IPS-15b (cell line): Measurements from ENCODE around the gene CCL28.
"Not testable (repeated sequence)": the region's sequence is repeated elsewhere in the genome, so short reads cannot be mapped to it uniquely, and the experiment has no call there.

Experiments
- H3K27me3 ChIP-seq: one replicate; pipeline ENCODE4 v1.6.1; 2013; ENCODE audit warnings: low read length; ENCODE audit not compliant: control insufficient read depth, insufficient read depth
- H3K36me3 ChIP-seq: one replicate; pipeline ENCODE4 v1.6.1; 2013; ENCODE audit warnings: low read length; ENCODE audit not compliant: control insufficient read depth, insufficient read depth
- H3K4me1 ChIP-seq: one replicate; pipeline ENCODE4 v1.6.1; 2013; ENCODE audit warnings: mild to moderate bottlenecking, low read length; ENCODE audit not compliant: control insufficient read depth, insufficient read depth
- H3K4me3 ChIP-seq: one replicate; pipeline ENCODE4 v1.5.1; 2013; ENCODE audit warnings: low read depth, low read length
- H3K9ac ChIP-seq: one replicate; pipeline ENCODE4 v1.6.1; 2013; ENCODE audit warnings: low read depth, mild to moderate bottlenecking, low read length
- H3K9me3 ChIP-seq: one replicate; pipeline ENCODE4 v1.6.1; 2013; ENCODE audit warnings: mild to moderate bottlenecking, low read length; ENCODE audit not compliant: control insufficient read depth, insufficient read depth

CCL28 gene, protein sequence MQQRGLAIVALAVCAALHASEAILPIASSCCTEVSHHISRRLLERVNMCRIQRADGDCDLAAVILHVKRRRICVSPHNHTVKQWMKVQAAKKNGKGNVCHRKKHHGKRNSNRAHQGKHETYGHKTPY

DNA sequence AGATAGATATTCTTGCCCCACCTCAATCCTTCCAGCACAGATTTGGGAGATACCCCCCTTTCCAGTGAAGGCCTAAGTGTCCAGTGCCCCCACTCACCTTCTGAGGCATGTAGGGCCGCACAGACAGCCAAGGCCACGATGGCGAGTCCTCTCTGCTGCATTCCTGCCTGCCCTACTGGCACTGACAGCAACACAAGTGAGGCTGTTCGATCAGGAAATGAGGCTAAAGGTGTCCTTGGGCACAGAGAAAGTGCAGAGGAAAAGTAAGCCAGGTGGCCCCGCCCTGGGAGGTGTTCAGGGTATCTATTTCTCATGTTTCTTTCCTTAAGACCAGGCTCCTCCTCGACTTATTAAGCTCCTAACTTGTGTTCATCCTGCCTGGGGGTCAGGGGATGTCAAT lies at the start of gene CCL28:
TSS of gene CCL28 (minus strand) at position 236 of the 400 bp plus-strand sequence. CDS start at position 161, 75 bp downstream.
- Histone ChIP-seq H3K4me3 (no peak within 1 kb of the TSS), H3K27me3 (no peaks in the 10 kb centered on the region), H3K9me3 (no peaks in the 10 kb centered on the region), H3K36me3 (no peaks in the 10 kb centered on the region), H3K4me1 (no peaks in the 10 kb centered on the region), H3K9ac (no peak within 1 kb of the TSS)

DNA sequence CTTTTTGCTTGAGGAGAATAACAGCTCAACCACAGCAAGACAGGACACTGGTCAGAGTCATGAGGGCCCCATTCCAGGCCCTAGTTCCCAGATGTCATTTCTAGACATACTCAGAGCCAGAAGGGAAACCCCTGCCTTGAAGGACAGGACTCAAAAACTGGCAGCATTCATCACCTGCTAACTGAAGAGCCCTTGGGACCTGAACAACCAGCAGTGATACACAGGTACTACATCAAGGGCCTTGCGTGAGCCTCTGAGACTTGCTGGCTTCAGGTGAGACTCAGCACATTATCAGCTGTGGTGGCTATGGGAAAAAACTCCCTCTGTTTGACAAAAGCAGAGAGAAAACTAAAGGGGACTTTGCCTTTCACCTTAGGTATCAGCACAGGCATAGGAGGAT lies 48.9 kb upstream of the CCL28 start:
- no peak overlapping the region for H3K9ac ChIP-seq
- no peak overlapping the region for H3K4me3 ChIP-seq
- no peaks in the 10 kb centered on the region for H3K9me3 ChIP-seq
- H3K36me3 ChIP-seq: no peaks in the 10 kb centered on the region
- no peaks in the 10 kb centered on the region for H3K4me1 ChIP-seq
- H3K27me3 ChIP-seq: no peaks in the 10 kb centered on the region

DNA sequence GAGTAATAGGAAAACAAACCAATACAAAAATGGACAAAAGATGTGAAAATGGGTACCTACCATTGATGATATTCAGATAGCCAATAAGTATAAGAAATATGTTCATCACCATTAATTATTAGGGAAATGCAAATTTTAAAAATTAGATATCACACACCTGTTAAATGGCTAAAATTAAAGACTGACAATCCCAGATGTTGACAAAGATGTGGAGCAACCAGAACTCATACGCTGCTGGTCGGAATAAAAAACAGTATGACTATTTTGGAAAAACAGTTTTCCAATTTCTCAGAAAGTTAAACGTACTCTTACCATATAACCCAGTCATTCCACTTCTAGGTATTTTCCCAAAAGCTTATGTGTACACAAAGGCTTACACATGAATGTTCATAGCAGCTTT lies 44.4 kb upstream of the CCL28 start:
- Histone ChIP-seq H3K9ac (no peak overlapping the region), H3K27me3 (no peaks in the 10 kb centered on the region), H3K9me3 (no peaks in the 10 kb centered on the region), H3K4me1 (no peaks in the 10 kb centered on the region), H3K4me3 (no peak overlapping the region), H3K36me3 (no peaks in the 10 kb centered on the region)

DNA sequence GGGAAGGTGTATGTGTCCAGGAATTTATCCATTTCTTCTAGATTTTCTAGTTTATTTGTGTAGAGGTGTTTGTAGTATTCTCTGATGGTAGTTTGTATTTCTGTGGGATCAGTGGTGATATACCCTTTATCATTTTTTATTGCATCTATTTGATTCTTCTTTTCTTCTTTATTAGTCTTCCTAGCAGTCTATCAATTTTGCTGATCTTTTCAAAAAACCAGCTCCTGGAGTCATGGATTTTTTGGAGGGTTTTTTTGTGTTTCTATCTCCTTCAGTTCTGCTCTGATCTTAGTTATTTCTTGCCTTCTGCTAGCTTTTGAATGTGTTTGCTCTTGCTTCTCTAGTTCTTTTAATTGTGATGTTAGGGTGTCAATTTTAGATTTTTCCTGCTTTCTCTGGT lies 29.4 kb upstream of the CCL28 start:
- H3K9ac ChIP-seq, H3K4me3 ChIP-seq, H3K36me3 ChIP-seq, H3K4me1 ChIP-seq, H3K27me3 ChIP-seq, H3K9me3 ChIP-seq: not testable (repeated sequence)

DNA sequence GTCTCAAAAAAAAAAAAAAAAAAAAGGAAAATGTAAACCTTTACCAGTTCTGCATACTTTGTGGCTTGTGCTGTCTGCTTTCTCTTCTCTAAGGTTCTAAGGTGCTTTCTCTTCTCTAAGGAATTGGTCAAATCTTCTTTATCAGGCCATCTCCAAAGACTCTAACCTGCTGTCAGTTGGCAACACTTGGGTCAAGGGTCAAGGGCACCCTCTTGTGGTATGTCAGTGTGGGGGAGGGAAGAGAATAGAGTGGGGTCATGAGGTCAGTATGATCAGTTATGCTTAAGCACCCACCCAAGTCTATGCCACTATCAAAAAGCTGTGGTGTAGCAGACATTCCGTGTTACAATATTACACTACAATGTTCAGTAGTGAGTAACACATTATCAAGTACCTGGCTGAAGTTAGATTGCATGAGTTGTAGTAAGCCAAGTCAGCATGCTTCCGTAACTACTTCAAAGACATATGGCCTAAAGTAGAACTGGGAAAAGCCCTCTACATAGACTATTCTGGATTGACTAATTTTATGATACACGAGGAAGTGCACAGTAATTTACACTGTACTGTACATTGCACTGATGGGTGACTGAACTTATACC lies 25.0 kb upstream of the CCL28 start:
- Histone ChIP-seq H3K36me3 (no peaks in the 10 kb centered on the region), H3K4me3 (no peak overlapping the region), H3K9me3 (no peaks in the 10 kb centered on the region), H3K27me3 (no peaks in the 10 kb centered on the region), H3K4me1 (no peaks in the 10 kb centered on the region), H3K9ac (no peak overlapping the region)

DNA sequence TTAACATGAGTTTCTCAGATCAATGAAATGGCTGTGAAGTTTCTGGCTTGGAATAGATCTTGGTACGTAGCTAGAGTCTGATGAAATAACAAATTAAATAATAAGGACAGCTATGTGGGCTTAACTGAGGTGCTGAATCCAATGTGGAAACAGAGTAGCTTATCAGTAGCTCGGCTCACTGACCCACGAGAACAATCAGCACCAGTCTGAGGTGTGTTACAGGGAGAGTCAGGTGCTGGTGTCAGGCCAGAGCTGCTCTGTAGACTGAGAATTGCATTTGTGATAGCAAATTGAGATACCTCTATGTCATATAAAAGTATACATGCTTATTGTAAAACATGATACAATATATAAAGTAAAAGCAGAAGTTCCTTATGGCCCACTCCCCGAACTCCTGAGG lies 21.2 kb upstream of the CCL28 start:
- Histone ChIP-seq H3K4me3 (no peak overlapping the region), H3K9me3 (no peaks in the 10 kb centered on the region), H3K4me1 (no peaks in the 10 kb centered on the region), H3K36me3 (no peaks in the 10 kb centered on the region), H3K9ac (no peak overlapping the region), H3K27me3 (no peaks in the 10 kb centered on the region)

DNA sequence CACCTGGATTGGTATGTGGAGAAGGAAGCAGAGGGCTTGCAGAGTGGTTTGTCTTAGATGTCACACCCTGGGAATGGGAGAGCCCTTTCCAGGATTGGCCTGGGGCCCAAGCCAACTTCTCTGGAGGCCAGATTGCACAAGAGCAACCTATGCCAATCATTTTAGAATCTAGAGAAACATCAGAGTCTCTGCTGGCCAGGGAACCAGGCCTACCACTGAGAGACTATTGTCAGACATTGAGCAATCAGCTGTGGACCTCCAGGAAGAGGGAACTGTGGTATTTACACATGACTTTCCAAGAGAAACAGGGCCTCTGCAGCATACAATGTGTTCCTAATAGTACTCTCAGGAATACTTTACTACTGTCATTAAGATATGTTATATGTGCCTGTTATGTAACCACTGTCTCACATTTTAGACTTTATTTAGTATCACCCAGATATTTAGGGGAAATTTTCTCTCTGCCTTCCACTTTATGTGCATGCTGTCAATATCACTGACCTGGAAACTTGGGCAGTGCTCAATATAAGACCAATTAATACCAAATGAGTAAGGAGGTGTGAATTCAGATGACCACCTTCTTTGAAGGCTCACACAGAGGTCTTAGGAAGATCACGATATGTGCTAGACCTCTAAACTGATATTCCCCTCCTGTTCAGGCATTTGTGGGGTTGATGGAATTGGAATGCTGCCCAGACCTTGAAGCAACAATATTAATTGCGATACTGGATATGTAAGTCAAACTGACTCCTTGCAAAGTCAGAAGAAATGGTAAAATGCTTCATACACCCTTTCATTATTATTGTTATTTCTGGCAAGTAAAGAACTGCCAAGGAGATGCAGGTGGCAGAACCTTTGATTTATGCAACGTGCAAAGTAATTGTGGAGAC lies 20.5 kb upstream of the CCL28 start:
- Histone ChIP-seq H3K9ac (no peak overlapping the region), H3K36me3 (no peaks in the 10 kb centered on the region), H3K27me3 (no peaks in the 10 kb centered on the region), H3K4me1 (no peaks in the 10 kb centered on the region), H3K9me3 (no peaks in the 10 kb centered on the region), H3K4me3 (no peak overlapping the region)

DNA sequence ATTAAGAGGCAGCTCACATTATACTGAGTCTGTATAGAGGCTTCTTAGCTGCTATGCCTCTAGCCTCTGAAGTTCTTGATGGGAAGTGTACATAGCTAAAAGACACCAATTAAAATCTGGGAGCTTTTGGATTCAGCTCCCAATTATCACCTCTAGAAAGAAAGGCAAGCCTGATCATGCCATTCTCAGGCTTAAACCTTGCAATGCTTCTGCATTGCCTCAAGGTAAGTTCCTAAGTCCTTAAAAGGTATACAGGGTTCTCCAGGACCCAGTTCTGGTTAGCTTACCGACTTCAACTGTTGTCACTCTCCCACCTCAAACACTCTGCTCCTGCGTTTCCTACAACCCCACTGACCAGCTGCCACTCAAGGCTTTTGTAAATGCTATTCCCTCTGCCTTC lies 17.5 kb upstream of the CCL28 start:
- no peaks in the 10 kb centered on the region for H3K27me3 ChIP-seq
- H3K4me3 ChIP-seq: no peak overlapping the region
- H3K9ac ChIP-seq: no peak overlapping the region
- no peaks in the 10 kb centered on the region for H3K36me3 ChIP-seq
- H3K4me1 ChIP-seq: no peaks in the 10 kb centered on the region
- no peaks in the 10 kb centered on the region for H3K9me3 ChIP-seq

DNA sequence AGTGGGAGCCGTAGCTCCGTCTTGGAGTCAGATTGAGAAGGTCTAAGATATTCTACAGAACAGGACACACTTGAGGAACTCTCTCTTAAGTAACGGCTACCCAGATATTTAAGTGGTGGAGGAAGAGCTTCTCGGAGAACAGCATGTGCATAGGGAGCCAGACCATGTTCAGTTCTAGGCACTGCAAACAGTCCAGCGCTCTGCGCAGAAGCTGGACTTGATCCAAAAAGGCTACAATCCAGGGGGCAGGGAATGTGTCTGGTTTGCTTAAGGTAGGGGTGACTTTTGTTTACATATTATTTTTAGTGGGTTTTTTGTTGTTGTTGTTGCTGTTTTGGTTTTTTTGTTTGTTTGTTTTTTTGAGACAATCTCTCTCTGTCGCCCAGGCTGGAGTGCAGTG lies 16.8 kb upstream of the CCL28 start:
- Histone ChIP-seq H3K9me3 (no peaks in the 10 kb centered on the region), H3K4me1 (no peaks in the 10 kb centered on the region), H3K36me3 (no peaks in the 10 kb centered on the region), H3K27me3 (no peaks in the 10 kb centered on the region), H3K4me3 (no peak overlapping the region), H3K9ac (no peak overlapping the region)

DNA sequence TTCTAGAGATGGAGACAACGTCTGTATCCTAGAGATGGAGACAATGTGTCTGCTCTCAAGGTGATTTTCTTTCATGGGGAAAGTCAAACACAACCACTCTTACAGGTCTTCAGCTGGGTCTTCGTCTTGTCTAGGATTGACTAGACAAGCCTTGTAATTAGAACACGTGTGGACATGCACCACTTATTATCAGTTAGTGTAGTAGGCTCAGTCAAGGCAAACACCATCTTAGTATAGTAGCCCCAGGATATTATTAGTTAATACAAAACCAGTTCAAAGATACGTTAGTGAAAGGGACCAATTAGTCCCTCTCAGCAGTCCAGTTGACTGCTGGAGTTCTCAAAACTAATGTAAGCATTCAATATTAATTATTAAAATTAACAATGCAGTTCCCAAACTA lies 15.1 kb upstream of the CCL28 start:
- Histone ChIP-seq H3K27me3 (no peaks in the 10 kb centered on the region), H3K4me3 (no peak overlapping the region), H3K9ac (no peak overlapping the region), H3K36me3 (no peaks in the 10 kb centered on the region), H3K9me3 (no peaks in the 10 kb centered on the region), H3K4me1 (no peaks in the 10 kb centered on the region)

DNA sequence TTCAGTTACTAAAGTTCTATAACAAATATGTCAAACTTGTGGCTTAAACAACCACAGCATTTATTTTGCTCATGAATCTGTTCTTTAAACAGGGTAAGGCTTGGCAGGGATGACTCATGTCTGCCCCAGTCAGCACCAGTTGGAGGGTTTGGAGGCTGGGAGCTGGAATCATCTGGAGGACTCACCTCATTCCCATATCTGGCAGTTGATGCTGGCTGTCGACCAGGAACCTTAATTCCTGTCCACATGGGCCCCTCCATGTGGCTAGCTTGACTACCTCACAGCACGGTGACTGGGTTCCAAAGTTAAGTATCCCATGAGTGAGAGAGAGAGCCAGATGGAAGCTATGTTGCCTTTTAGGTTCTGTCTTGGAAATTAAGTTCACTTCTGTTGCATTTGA lies 13.8 kb upstream of the CCL28 start:
- H3K27me3 ChIP-seq: no peaks in the 10 kb centered on the region
- no peaks in the 10 kb centered on the region for H3K36me3 ChIP-seq
- no peaks in the 10 kb centered on the region for H3K9me3 ChIP-seq
- H3K4me3 ChIP-seq: no peak overlapping the region
- no peak overlapping the region for H3K9ac ChIP-seq
- no peaks in the 10 kb centered on the region for H3K4me1 ChIP-seq

DNA sequence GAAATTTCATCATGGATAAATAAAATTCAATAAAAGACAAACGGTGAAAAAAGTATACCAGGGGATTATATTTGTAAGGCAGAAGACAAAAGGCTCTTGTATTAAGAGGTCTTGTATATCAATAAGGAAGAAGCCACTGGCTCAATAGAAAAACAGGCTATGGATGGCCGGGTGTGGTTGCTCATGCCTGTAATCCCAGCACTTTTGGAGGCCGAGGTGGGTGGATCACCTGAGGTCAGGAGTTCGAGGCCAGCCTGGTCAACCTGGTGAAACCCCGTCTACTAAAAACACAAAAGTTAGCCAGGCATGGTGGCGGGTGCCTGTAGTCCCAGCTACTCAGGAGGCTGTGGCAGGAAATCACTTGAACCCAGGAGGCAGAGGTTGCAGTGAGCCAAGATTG lies 10.9 kb upstream of the CCL28 start:
- H3K9me3 ChIP-seq, H3K4me3 ChIP-seq, H3K36me3 ChIP-seq, H3K27me3 ChIP-seq, H3K9ac ChIP-seq, H3K4me1 ChIP-seq: not testable (repeated sequence)
